Brain microvascular endothelial cell (primary cell): ENCODE results near the gene DPM2.

Experiments used
- DNase-seq: peaks from one replicate; pipeline ENCODE4 v3.0.0-alpha.2; 2020
- H3K27ac ChIP-seq: fragments of 250-450 bp; sonication (Bioruptor Pico); 2 replicates; pipeline ENCODE4 v1.5.1; 2020; ENCODE audit warnings: mild to moderate bottlenecking, moderate library complexity
- H3K27me3 ChIP-seq: fragments of 250-450 bp; sonication (Bioruptor Pico); replicated peaks from 2 replicates; pipeline ENCODE4 v1.5.1; 2020; ENCODE audit warnings: mild to moderate bottlenecking
- H3K36me3 ChIP-seq: fragments of 250-450 bp; sonication (Bioruptor Pico); replicated peaks from 2 replicates; pipeline ENCODE4 v1.5.1; 2020; ENCODE audit warnings: mild to moderate bottlenecking
- H3K4me3 ChIP-seq: 2 replicates; pipeline ENCODE4 v1.5.1; 2011; ENCODE audit warnings: low read depth, mild to moderate bottlenecking, control low read depth, low read length, moderate library complexity
- in situ Hi-C: cut with HindIII; loops from 2 replicates; pipeline ENCODE4 v1.10.0; 2017; ENCODE audit warnings: low sequenced_read_pairs, low pct_ligation_motif_present
- TF ChIP-seq, protein P1 (sequence below): IDR thresholded peaks from 2 replicates; pipeline ENCODE4 v1.5.1; 2011; ENCODE audit warnings: low read depth, mild to moderate bottlenecking, moderate library complexity, low read length, control low read depth, inconsistent platforms; ENCODE audit errors: missing control alignments

Gene DPM2

DNA sequence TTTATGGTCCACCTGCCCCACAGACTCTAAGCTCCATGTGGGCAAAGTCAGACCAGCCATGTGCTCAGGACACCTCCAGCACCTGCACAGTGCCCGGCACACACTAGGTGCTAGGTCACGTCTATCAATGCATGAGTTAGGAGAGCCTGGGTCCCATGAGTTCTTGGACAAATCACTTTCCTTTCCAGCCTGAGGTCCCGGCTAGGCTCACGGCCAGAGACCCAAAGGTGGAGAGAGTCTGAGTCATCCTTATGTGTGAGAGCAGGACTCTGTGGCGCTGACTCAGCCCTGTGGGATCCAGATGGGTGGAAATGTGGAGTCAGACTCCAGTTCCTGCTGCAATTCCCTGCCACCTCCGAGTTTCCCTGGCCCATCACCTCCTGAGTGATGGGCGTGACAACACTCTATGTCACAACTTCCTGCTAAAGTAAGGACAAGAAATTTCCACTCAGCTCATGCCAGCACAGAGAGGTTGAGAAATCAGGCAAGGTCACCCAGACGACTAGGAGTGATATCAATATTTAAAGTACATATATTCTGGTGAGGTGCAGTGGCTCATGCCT, 18.3 kb downstream of the DPM2 start:
- peak; percentile 98 for DNase-seq
- Histone ChIP-seq H3K27ac (peak overlapping the region; percentile 66), H3K27me3 (no peaks in the 10 kb centered on the region), H3K4me3 (no peak overlapping the region), H3K36me3 (no peaks in the 10 kb centered on the region)
- TF ChIP-seq, protein P1, sequence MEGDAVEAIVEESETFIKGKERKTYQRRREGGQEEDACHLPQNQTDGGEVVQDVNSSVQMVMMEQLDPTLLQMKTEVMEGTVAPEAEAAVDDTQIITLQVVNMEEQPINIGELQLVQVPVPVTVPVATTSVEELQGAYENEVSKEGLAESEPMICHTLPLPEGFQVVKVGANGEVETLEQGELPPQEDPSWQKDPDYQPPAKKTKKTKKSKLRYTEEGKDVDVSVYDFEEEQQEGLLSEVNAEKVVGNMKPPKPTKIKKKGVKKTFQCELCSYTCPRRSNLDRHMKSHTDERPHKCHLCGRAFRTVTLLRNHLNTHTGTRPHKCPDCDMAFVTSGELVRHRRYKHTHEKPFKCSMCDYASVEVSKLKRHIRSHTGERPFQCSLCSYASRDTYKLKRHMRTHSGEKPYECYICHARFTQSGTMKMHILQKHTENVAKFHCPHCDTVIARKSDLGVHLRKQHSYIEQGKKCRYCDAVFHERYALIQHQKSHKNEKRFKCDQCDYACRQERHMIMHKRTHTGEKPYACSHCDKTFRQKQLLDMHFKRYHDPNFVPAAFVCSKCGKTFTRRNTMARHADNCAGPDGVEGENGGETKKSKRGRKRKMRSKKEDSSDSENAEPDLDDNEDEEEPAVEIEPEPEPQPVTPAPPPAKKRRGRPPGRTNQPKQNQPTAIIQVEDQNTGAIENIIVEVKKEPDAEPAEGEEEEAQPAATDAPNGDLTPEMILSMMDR = no peak
- in situ Hi-C loops = no loop called here

DNA sequence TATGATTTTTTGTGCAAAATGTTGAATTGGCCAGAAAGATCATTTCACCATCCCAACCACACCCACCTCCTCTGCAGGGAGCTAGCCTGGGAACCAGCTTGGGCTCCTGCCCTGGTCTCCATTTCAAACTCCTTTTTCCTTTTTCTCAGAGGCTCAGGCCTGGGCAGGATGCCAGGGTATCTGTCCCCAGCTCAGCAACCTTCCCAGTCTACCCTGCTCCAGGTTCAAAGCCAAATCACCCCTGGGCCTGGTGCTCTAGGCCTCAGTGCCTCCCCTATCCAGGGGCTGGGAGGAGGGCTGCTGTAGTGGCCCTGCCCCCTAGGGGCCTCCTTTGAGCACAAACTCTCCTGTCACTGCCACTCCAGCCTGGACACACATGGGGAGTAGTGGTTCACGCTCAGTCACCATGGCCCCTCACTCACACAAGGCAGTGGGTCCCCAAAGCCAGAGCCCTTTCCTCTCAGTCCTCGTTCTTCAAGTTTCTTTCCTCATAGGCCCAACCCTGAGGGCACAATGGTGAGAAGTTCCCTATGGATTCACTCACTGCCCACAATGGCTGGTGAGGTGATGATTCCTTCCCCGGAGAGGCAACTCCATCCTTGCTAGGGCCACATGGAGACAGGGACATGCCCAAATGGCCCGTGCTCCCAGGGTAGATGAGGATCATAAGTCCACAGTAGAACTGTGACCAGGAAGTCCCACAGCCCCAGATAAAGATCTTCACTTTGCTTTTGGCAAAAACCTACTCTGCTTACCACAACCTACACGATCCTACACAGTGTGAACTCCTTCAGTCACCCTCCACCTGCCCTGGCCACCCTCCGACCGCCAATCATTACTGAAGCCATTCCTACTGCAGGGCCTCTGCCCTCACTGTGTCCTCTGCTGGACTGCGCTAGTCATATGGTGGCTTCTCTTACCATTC, 19.2 kb downstream of the DPM2 start:
- Histone ChIP-seq H3K27me3 (no peaks in the 10 kb centered on the region), H3K27ac (peak overlapping the region; percentile 11), H3K4me3 (no peak overlapping the region), H3K36me3 (no peaks in the 10 kb centered on the region)
- TF ChIP-seq, protein P1 = peak; percentile 36
- in situ Hi-C loops = no loop called here
- no peak for DNase-seq

DNA sequence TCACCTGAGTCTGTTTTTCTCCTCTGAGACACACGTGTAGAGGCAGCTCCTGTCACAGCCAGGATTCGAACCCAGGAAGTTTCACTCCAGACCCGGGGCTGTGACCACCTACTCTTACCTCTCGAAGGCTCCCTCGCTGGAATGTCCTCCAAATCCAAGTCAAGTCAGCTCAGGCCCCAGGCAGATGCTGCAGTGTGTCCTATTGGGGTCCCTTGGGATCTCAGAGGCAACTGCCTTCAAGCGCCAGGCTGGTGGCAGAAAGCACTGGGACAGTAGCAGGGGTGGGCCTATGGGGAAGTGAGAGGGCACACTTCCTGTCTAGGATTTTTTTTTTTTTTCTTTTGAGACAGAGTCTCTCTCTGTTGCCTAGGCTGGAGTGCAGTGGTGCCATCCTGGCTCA, 20.1 kb downstream of the DPM2 start:
- Histone ChIP-seq H3K36me3 (peaks cover 7% of the 10 kb centered on the region), H3K27ac (no peak overlapping the region), H3K27me3 (no peaks in the 10 kb centered on the region), H3K4me3 (no peak overlapping the region)
- TF ChIP-seq, protein P1 = no peak
- in situ Hi-C loops = no loop called here
- no peak for DNase-seq

DNA sequence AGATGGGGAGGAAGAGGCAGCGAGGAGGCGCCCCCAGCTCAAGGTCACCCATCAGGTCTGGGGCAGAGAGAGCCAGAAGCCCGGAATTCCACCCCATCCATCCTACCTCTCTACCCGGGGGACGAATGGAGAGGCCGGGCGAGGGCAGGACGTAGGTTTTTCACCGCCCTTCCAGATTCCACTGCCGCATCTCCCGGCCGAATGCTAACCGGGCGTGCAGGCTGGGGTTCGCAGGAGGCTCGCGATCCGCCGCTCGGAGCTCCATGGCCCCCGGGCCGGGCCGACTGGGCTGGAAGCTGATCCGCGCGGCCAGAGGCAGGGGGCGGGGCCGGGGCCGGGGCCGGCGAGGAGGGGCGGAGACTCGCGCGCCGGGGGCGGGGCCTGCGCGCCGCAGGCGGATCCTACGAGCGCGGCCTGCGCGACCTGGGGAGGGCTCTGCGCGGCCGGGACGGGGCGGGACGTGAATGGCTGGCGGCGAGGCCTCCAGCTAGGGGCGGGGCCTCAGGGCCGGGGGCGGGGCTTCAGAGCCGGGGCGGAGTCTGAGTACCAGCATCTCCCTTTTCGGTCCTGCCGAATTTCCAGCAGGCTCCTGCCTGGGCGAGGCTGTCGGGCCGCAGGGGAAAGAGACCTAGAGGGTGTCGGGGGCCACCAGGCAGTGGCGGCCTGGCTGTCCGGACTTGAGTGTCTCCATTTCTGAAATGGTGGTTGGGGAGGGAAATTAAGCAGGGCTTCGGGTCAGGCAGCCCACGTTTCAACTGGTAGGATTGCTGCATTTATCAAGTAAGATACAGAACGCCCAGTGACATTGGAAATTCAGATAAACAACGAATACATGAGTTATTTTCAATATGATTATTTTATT, 20.7 kb downstream of the DPM2 start, which contains the start of gene ST6GALNAC4:
Gene ST6GALNAC4, minus strand, starts transcription at position 322 of the 862 bp plus-strand sequence. CDS start 622 bp downstream, outside the sequence.
- DNase-seq = peak; percentile 88
- Histone ChIP-seq H3K36me3 (peaks cover 13% of the 10 kb centered on the region), H3K27me3 (no peaks in the 10 kb centered on the region), H3K4me3 (peak within 1 kb of the TSS; percentile 72), H3K27ac (no peak within 1 kb of the TSS)
- in situ Hi-C loops = no loop called here
- TF ChIP-seq, protein P1 = no peak

DNA sequence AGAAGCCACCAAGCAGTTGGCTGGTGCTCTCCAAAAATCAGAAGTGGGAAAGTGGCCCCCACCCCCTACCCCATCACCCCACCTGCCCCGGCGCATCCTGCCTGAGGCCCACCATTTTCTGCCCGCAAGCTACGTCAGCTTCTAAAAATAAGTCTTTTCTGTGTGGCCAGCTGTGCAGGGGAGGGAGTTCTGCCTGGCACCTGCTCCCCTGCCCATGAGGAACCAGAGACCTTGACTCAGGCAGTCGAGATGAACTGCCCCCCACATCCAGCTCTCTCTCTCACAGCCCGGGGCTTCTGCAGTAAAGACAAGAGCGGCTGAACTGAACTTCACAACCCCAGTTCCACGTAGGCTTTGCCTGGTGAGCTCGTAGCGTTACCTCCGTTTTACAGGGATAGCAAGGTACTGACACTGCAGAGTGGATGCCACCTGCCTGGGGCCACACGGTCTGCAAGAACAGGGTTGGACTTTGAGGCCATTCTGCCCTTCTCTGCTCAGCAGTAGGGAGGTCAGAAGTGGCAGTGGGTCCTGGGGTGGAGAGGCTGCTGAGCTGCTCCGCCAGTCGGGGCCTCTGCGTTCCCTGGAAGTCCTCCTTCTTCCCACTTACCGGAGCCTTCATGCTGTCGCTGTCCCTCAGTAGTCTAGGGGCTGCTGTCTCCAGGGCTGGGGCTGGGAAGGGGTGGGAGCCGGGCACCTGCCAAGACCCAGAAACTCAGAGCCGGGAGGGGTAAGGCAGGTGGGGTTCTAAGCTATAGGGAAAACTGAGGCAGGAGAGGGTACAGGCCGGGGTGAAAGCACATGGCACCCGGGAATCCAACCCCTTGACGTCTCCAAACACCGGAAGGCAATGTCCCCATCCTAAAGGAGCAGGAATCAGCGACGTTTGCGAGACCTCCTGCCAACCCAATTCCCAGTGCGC, 21.6 kb downstream of the DPM2 start:
- in situ Hi-C loops = no loop called here
- Histone ChIP-seq H3K27me3 (no peaks in the 10 kb centered on the region), H3K36me3 (peaks cover 22% of the 10 kb centered on the region), H3K27ac (no peak overlapping the region), H3K4me3 (peak overlapping the region; percentile 72)
- TF ChIP-seq, protein P1 = no peak
- DNase-seq = no peak
